ENCODE results near the gene ZNF341. TPM values are rescaled to one million over a fixed set of nuclear protein-coding genes. Genes with fewer than 3 reads are reported as not detected.
"Not testable (repeated sequence)": the region's sequence is repeated elsewhere in the genome, so short reads cannot be mapped to it uniquely, and the experiment has no call there.

Gene ZNF341
- total RNA-seq, 1 donor from 2014 or later, result 0.77 TPM

DNA sequence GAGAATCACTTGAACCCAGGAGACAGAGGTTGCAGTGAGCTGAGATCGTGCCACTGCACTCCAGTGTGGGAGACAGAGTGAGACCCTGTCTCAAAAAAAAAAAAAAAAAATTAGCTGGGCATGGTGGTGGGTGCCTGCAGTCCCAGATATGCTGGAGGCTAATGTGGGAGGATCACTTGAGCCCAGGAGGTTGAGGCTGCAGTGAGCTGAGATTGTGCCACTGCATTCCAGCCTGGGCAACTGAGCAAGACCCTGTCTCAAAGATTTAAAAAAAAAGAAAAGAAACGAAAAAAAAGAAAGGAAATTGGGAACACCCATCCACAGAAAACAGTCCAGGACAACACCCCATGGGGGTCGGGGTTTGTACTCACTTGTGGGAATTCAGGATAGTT is 60.8 kb downstream of the ZNF341 start:
- DNase-seq (ENCODE audit: low read depth in 2 of 2), result not testable (repeated sequence)

GRCh38 chr20:33793011-33793931 is 61.5 kb downstream of the ZNF341 start:
- peak in 1 of 2 donors; percentile 83 for DNase-seq (ENCODE audit: low read depth in 2 of 2)

DNA sequence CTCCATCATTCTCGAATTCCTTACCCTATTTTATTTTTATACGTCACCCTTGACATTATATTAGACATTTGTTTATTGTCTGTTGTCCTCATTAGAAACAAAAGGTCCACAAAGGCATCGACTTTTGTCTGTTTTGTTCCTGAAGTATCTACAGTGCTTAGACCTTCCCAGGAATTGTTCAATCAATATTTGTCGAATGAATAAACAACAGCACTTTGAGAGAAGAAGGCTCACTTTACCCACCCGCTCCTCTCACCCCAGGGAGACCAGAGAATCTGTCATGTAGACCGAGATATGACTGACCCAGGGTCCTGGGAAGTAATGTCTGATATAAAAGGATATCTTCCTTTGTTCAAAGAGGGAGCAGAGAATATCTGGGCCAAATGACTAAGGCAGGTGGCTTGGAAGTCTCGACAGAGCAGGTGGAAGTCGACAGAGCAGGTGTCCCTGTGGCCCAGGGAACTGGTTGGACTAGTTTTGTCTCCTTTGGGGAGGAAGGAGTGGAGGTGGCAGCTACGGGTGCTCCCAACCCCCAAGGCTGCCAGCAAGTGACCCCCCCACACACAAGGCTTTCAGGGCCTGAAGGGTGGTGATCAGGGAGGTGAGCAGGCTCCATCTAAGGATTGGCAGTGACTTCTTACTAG is 64.6 kb downstream of the ZNF341 start:
- DNase-seq (ENCODE audit: low read depth in 2 of 2), result no peak

DNA sequence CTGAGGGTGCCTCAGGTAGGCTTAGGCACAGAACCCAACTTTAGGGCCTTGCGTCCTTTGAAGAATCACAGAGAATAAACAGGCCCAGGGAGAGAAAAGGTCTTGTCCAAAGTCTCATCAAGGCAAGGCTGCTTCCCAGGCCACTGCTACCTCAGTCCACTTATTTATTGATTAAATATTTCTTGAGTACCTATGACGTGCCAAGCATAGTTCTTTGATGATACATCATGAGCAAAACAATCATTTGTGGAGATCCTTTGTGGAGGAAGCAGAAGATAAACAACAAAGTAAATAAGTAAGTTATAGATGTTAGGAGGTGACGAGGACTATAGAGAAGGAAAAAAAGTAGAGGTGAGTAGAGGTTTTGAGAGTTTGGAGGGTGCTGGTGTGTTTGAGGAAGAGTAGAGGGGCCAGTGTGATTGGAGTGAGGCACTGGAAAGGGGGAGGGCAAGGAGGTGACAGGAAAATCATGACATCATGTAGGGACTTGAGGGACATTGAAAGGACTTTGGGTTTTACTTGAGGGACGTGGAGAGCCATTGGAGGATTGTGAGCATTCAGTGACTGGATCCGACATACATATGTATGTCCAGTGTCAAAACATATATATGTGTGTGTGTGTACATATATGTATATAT is 65.2 kb downstream of the ZNF341 start:
- no peak for DNase-seq (ENCODE audit: low read depth in 2 of 2)

DNA sequence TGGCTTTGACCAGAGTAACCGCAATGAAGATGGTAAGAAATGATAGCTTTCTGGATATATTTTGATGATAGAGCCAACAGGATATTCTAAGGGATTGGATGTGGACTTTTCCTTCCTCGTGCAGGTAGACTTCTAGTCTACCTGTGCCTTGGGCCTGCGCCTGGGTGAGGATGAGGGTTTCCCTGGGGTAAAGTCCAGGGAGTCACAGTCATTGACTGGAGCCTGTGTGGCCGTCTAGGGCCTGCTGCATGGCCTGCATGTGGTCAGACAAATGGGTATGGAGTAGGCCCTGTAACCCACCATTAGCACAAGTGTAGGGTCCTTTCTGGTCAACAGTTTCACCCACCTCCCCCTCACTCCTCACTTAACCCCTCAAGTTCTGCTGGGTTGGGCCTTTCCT is 66.6 kb downstream of the ZNF341 start:
- DNase-seq (ENCODE audit: low read depth in 2 of 2), result no peak

DNA sequence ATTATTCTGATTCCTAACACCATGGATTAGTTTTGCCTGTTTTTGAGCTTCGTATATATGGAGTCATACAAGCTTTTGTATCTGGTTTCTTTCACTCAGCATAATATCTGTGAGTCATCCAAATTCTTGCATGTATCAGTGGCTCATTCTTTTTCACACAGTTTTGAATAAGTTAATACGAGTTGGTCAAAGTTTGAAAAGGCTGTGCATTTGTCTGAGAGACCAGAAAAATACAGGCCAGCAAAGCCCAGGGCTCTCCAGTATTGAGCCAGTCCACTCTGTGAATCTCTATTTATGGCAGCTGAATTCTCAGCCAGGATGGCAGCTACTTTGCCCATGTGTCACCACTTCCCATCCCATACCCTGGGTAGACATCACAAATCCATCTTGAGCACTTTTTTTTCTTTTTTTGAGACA is 72.1 kb downstream of the ZNF341 start:
- DNase-seq (ENCODE audit: low read depth in 2 of 2), result peak in 1 of 2 donors; percentile 50

DNA sequence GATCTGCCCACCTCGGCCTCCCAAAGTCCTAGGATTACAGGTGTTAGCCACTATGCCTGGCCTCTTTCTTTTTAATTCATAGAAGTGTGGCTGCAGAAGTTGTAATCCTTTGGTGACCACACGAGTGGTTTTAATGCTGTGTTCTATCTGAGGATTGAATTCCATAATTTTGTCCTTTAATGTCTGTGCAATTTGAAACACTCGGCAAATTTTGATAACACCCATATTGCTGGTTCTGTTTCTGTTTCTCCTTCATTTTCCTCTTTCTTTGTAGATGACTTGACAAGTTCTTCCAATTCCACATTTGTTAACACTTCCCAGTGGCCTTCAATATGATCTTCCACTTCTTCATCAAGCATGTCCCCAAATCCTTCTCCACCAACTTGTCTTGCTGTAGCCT is 76.6 kb downstream of the ZNF341 start:
- no peak for DNase-seq (ENCODE audit: low read depth in 2 of 2)

DNA sequence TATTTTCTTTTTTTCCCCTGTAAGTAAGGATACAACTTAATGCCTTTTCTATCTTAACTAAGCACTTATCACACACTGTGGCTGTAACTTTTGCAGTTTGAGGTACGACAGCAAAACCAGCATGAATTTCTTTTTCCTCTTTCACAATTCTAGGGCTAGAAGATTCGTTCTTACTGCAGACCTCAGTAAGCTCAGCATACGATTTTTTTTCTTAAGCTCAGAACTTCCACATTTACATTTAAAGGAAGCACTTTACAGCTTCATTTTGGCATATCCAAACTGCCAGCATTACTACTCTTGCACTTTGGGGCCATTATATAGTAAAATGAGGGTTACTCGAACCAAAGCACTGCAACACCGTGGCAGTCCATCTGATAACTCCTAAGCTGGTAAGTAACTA is 78.5 kb downstream of the ZNF341 start:
- DNase-seq (ENCODE audit: low read depth in 2 of 2), result no peak

GRCh38 chr20:33810885-33811775 is 79.3 kb downstream of the ZNF341 start, which contains the start of gene CHMP4B:
TSS of gene CHMP4B (plus strand) at chr20:33811348. CDS start at chr20:33811469, 121 bp downstream.
- DNase-seq (ENCODE audit: low read depth in 2 of 2), result peak; percentile 93 to 99

GRCh38 chr20:33811776-33812151 is 80.0 kb downstream of the ZNF341 start:
- DNase-seq (ENCODE audit: low read depth in 2 of 2), result no peak

GRCh38 chr20:33812152-33812849 is 80.5 kb downstream of the ZNF341 start:
- peak; percentile 77 to 94 for DNase-seq (ENCODE audit: low read depth in 2 of 2)

GRCh38 chr20:33812908-33813462 is 81.2 kb downstream of the ZNF341 start:
- DNase-seq (ENCODE audit: low read depth in 2 of 2), result peak in 1 of 2 donors; percentile 50

DNA sequence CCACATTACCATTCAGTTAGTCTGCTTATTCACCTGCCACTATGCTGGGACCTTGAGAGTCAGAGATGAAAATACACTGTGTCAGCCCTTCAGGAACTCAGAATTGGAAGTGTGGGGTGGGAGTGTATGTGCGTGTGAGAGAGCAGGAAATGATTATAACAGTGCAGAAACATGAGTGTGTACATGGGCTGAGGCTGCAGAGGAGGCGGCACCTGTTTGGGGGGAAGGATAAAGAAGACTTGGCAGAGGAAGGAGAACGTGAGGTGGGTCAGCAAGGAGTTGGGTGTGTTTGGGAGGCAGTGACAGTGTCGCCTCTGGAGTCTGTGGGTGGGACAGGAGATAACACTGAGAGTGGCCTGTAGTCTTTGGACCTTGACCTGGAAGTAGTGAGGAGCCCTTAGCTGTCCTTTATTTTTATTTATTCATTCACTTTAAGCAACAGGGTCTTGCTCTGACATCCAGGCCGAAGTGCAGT is 82.5 kb downstream of the ZNF341 start:
- DNase-seq (ENCODE audit: low read depth in 2 of 2), result peak in 1 of 2 donors; percentile 75

- no peak for DNase-seq (ENCODE audit: low read depth in 2 of 2)
Measured at GRCh38 chr20:33815671-33816070, 83.9 kb downstream of the ZNF341 start.

DNA sequence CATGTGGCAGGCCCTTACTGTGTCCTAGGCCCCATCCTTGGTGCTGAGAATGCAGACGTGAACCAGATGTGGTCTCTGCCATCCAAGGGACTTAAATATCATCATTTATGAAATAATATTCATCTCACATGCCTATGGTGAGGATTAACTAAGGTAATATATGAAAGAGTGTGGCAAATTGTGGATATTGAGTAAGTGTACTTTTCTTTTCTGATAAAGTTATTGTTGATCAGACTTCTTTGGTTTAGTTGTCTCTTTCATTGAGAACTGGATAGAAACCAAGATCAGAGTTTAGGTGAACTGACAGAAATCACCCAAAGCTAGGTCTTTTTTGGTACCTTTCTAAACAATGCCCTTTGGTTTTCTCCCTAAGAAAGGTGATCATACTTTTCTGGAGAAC is 84.4 kb downstream of the ZNF341 start:
- DNase-seq (ENCODE audit: low read depth in 2 of 2), result no peak

- DNase-seq (ENCODE audit: low read depth in 2 of 2), result no peak
Measured at GRCh38 chr20:33817411-33817810, 85.6 kb downstream of the ZNF341 start.

- DNase-seq (ENCODE audit: low read depth in 2 of 2), result no peak
Measured at GRCh38 chr20:33819456-33819855, 87.7 kb downstream of the ZNF341 start.

- no peak for DNase-seq (ENCODE audit: low read depth in 2 of 2)
Measured at GRCh38 chr20:33820362-33820761, 88.6 kb downstream of the ZNF341 start.

GRCh38 chr20:33821270-33821836 is 89.6 kb downstream of the ZNF341 start:
- DNase-seq (ENCODE audit: low read depth in 2 of 2), result no peak

DNA sequence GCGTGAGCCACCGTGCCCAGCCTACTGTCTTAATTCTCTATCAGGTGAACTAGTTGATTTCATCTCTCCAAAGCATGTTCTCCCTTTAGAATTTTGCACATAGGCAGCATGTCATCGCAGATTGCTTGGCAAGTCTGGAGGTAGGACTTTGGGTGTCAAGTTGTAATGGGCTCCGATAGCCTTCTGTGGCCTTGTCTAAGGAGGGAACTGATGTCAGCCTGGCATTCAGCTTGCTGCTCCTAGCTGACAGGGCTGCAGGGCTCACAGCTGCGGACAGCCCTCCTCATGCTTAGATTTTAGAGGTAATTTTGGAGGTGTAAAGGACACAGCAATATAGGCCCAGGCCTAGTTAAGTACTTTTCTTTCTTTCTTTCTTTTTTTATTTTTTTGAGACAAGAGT is 90.6 kb downstream of the ZNF341 start:
- no peak for DNase-seq (ENCODE audit: low read depth in 2 of 2)

Measured in dermis microvascular lymphatic vessel endothelial cell (primary cell).